HCT116 (cell line): ENCODE results near the gene UQCC2. TPM values are rescaled to one million over a fixed set of nuclear protein-coding genes. Genes with fewer than 3 reads are reported as not detected.

Source experiments
- ATAC-seq: fragments of 200-7000 bp; cut with Tn5 transposase; 2 replicates; pipeline ENCODE4 v1.9.1; 2020; ENCODE audit warnings: mild to moderate bottlenecking, moderate library complexity
- BruUV-seq: library from RNA; stranded (reverse); fragments of 400-500 nt; replicated peaks from 2 replicates; lab custom pipeline; 2021; lab: Mats Ljungman, UMichigan
- CTCF ChIA-PET: fragments of 300-600 bp; sonication (Branson Sonifier 250); formaldehyde crosslinking; loops from one replicate; lab custom pipeline; 2021; ENCODE audit warnings: antibody characterized with exemption; lab: Charles Lee
- POLR2A ChIA-PET: fragments of 300-600, 350-600 bp; sonication (Branson Sonifier 250); formaldehyde crosslinking; loops from one replicate; lab custom pipeline; 2021; ENCODE audit warnings: antibody characterized with exemption; lab: Charles Lee
- RAD21 ChIA-PET, 2 experiments: fragments of 300-600 bp; sonication (Branson Sonifier 250); formaldehyde crosslinking; loops; one replicate each; lab custom pipeline; 2023; ENCODE audit warnings: low total read pairs in 2 of 2; ENCODE audit not compliant: uncharacterized antibody in 2 of 2, unreplicated experiment in 2 of 2, low non-redundant PET in 1 of 2; lab: Charles Lee
- DNase-seq: peaks from one replicate; pipeline ENCODE4 v3.0.0-alpha.2; 2010; ENCODE audit warnings: low read depth, low spot score
- H2AFZ ChIP-seq: fragments of 200-600 bp; shearing (Covaris generic), sonication (generic); 2 replicates; pipeline ENCODE4 v1.6.1; 2017; ENCODE audit warnings: low read depth, mixed run types, mixed read lengths, antibody characterized with exemption, low read length; ENCODE audit not compliant: poor library complexity, severe bottlenecking
- H3K27ac ChIP-seq: 2 replicates; pipeline ENCODE4 v1.5.1; 2012; ENCODE audit warnings: low read depth, low read length
- H3K27me3 ChIP-seq: fragments of 200-600 bp; sonication (generic); 2 replicates; pipeline ENCODE4 v1.6.1; 2016; ENCODE audit warnings: mixed run types, low read length, mixed read lengths; ENCODE audit not compliant: insufficient read depth
- H3K36me3 ChIP-seq, 2 experiments: fragments of 200-500 bp in 1 of 2; fragments of 200-600 bp in 1 of 2; sonication (Bioruptor generic) in 1 of 2; sonication (generic) in 1 of 2; 2 replicates each; pipeline versions ENCODE4 v1.5.1 to v1.6.1; 2014 to 2016; ENCODE audit warnings: low read length in 2 of 2, inconsistent platforms in 1 of 2, mixed read lengths in 1 of 2, mixed run types in 1 of 2; ENCODE audit not compliant: insufficient read depth in 2 of 2, control insufficient read depth in 1 of 2
- H3K4me1 ChIP-seq, 2 experiments: fragments of 200-600 bp in 1 of 2; sonication (generic) in 1 of 2; 2 replicates each; pipeline versions ENCODE4 v1.5.1 to v1.6.1; 2012 to 2017; ENCODE audit warnings: low read length in 2 of 2, inconsistent platforms in 1 of 2, mild to moderate bottlenecking in 1 of 2, mixed read lengths in 1 of 2, mixed run types in 1 of 2, moderate library complexity in 1 of 2; ENCODE audit not compliant: insufficient read depth in 2 of 2, control insufficient read depth in 1 of 2
- H3K4me2 ChIP-seq: fragments of 200-600 bp; sonication (generic); 2 replicates; pipeline ENCODE4 v1.6.1; 2017; ENCODE audit warnings: mixed run types, low read length, mixed read lengths
- H3K4me3 ChIP-seq, 2 experiments: fragments of 200-600 bp in 1 of 2; sonication (generic) in 1 of 2; replicated peaks in 1 of 2; 2 replicates each; pipeline ENCODE4 v1.5.1; 2011 to 2016; ENCODE audit warnings: low read length in 2 of 2, control low read depth in 1 of 2, low read depth in 1 of 2, mild to moderate bottlenecking in 1 of 2, mixed read lengths in 1 of 2, mixed run types in 1 of 2
- H3K79me2 ChIP-seq: fragments of 200-600 bp; sonication (generic); 2 replicates; pipeline ENCODE4 v1.6.1; 2017; ENCODE audit warnings: mild to moderate bottlenecking, mixed run types, low read length, moderate library complexity, mixed read lengths; ENCODE audit not compliant: insufficient read depth
- H3K9ac ChIP-seq: fragments of 200-600 bp; sonication (generic); 2 replicates; pipeline ENCODE4 v1.6.1; 2016; ENCODE audit warnings: low read length, mixed read lengths
- H3K9me2 ChIP-seq: fragments of 200-600 bp; sonication (generic), shearing (Covaris generic); 2 replicates; pipeline ENCODE4 v1.6.1; 2017; ENCODE audit warnings: mixed run types, mild to moderate bottlenecking, moderate library complexity; ENCODE audit not compliant: insufficient read depth
- H3K9me3 ChIP-seq, 2 experiments: fragments of 200-500 bp in 1 of 2; fragments of 200-600 bp in 1 of 2; sonication (Bioruptor generic) in 1 of 2; sonication (generic) in 1 of 2; 2 replicates each; pipeline ENCODE4 v1.6.1; 2014 to 2017; ENCODE audit warnings: low read length in 2 of 2, mixed read lengths in 2 of 2, inconsistent platforms in 1 of 2, low read depth in 1 of 2, mild to moderate bottlenecking in 1 of 2, mixed run types in 1 of 2, moderate library complexity in 1 of 2; ENCODE audit not compliant: control insufficient read depth in 1 of 2, insufficient read depth in 1 of 2
- H4K20me1 ChIP-seq: fragments of 200-600 bp; sonication (generic), shearing (Covaris generic); 2 replicates; pipeline ENCODE4 v1.6.1; 2017; ENCODE audit warnings: mixed run types, mild to moderate bottlenecking, moderate library complexity; ENCODE audit not compliant: insufficient read depth
- CBX3 ChIP-seq: IDR thresholded peaks from 2 replicates; pipeline ENCODE4 v1.6.1; 2012; ENCODE audit warnings: low read depth
- CTCF ChIP-seq, 3 experiments: fragments of 200-600 bp in 1 of 3; sonication (generic) in 1 of 3; IDR thresholded peaks in 2 of 3; conservative IDR thresholded peaks in 1 of 3; 2 replicates each; pipeline ENCODE4 v1.5.1; 2012 to 2017; ENCODE audit warnings: low read depth in 2 of 3, low read length in 2 of 3, antibody characterized with exemption in 1 of 3, borderline replicate concordance in 1 of 3, control low read depth in 1 of 3, mild to moderate bottlenecking in 1 of 3, mixed read lengths in 1 of 3, mixed run types in 1 of 3, moderate library complexity in 1 of 3; ENCODE audit not compliant: insufficient read depth in 1 of 3
- EGR1 ChIP-seq: IDR thresholded peaks from 2 replicates; pipeline ENCODE4 v1.6.1; 2012; ENCODE audit warnings: low read depth
- EZH2 ChIP-seq: fragments of 200-600 bp; sonication (generic); IDR thresholded peaks from 2 replicates; pipeline ENCODE4 v1.6.1; 2017; ENCODE audit warnings: antibody characterized with exemption, mixed run types
- JUND ChIP-seq: IDR thresholded peaks from 2 replicates; pipeline ENCODE4 v1.6.1; 2012
- MAX ChIP-seq: IDR thresholded peaks from 2 replicates; pipeline ENCODE4 v1.6.1; 2012
- RAD21 ChIP-seq: IDR thresholded peaks from 2 replicates; pipeline ENCODE4 v1.6.1; 2012; ENCODE audit warnings: low read depth, mild to moderate bottlenecking
- ZFX ChIP-seq: fragments of 450-650 bp; IDR thresholded peaks from 2 replicates; pipeline ENCODE4 v1.6.1; 2017
- intact Hi-C: fragments of 100-400 bp; cut with micrococcal nuclease; formaldehyde crosslinking; loops from 2 replicates; pipeline ENCODE4 v1.10.0; 2022
- total RNA-seq: library from RNA; stranded (reverse); gene quantifications from one replicate; pipeline ENCODE4 v1.2.1, GENCODE V29; 2021; ENCODE audit not compliant: unreplicated experiment
- TF ChIP-seq, protein P1 (sequence below): IDR thresholded peaks from 2 replicates; pipeline ENCODE4 v1.6.1; 2011; ENCODE audit warnings: mild to moderate bottlenecking, low read length, moderate library complexity; ENCODE audit not compliant: insufficient replicate concordance; ENCODE audit errors: extremely low read depth
- TF ChIP-seq, protein P2 (sequence below): IDR thresholded peaks from 2 replicates; pipeline ENCODE4 v1.6.1; 2012; ENCODE audit warnings: low read depth

The UQCC2 gene
- total RNA-seq, 1 experiment from 2014 or later, result 95.1 TPM

GRCh38 chr6:33698494-33698893 is 13.0 kb downstream of the UQCC2 start:
- no TSS peak for BruUV-seq
- Histone ChIP-seq H3K4me1 (peaks cover 4 to 11% of the 10 kb centered on the region in 2 experiments; a peak in 3 of 4 replicates), H3K36me3 (peaks cover 31 to 73% of the 10 kb centered on the region in 2 experiments), H3K9ac (no peak overlapping the region), H3K27me3 (no peaks in the 10 kb centered on the region), H3K27ac (no peak overlapping the region), H2AFZ (no peak overlapping the region), H3K4me2 (no peak overlapping the region), H3K9me2 (no peaks in the 10 kb centered on the region), H3K9me3 (no peaks in the 10 kb centered on the region), H3K79me2 (peaks cover 9% of the 10 kb centered on the region; the same call in 1 of the 2 replicates), H4K20me1 (no peaks in the 10 kb centered on the region), H3K4me3 (no peak overlapping the region)
- RAD21 ChIA-PET, result no interaction called here
- CTCF ChIA-PET, result interaction anchor here (0.9 kb wide), 1 partner anchor 109 kb away, joined by 3 read pairs; no protein-coding TSS in a partner anchor
- no peak for DNase-seq
- intact Hi-C loops, result no loop called here
- TF ChIP-seq CBX3 (no peak), CTCF (IDR thresholded peaks at IDR 0.05 in 2 of 3, conservative IDR thresholded peaks at IDR 0.05 in 1 of 3; ENCODE audit: borderline replicate concordance in 1 of 3, insufficient read depth in 1 of 3, low read depth in 2 of 3, low read length in 2 of 3) (no peak), MAX (no peak), JUND (no peak), RAD21 (no peak), ZFX (no peak), EZH2 (no peak), EGR1 (no peak)
- TF ChIP-seq, protein P1, sequence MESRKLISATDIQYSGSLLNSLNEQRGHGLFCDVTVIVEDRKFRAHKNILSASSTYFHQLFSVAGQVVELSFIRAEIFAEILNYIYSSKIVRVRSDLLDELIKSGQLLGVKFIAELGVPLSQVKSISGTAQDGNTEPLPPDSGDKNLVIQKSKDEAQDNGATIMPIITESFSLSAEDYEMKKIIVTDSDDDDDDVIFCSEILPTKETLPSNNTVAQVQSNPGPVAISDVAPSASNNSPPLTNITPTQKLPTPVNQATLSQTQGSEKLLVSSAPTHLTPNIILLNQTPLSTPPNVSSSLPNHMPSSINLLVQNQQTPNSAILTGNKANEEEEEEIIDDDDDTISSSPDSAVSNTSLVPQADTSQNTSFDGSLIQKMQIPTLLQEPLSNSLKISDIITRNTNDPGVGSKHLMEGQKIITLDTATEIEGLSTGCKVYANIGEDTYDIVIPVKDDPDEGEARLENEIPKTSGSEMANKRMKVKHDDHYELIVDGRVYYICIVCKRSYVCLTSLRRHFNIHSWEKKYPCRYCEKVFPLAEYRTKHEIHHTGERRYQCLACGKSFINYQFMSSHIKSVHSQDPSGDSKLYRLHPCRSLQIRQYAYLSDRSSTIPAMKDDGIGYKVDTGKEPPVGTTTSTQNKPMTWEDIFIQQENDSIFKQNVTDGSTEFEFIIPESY, result no peak
- TF ChIP-seq, protein P2, sequence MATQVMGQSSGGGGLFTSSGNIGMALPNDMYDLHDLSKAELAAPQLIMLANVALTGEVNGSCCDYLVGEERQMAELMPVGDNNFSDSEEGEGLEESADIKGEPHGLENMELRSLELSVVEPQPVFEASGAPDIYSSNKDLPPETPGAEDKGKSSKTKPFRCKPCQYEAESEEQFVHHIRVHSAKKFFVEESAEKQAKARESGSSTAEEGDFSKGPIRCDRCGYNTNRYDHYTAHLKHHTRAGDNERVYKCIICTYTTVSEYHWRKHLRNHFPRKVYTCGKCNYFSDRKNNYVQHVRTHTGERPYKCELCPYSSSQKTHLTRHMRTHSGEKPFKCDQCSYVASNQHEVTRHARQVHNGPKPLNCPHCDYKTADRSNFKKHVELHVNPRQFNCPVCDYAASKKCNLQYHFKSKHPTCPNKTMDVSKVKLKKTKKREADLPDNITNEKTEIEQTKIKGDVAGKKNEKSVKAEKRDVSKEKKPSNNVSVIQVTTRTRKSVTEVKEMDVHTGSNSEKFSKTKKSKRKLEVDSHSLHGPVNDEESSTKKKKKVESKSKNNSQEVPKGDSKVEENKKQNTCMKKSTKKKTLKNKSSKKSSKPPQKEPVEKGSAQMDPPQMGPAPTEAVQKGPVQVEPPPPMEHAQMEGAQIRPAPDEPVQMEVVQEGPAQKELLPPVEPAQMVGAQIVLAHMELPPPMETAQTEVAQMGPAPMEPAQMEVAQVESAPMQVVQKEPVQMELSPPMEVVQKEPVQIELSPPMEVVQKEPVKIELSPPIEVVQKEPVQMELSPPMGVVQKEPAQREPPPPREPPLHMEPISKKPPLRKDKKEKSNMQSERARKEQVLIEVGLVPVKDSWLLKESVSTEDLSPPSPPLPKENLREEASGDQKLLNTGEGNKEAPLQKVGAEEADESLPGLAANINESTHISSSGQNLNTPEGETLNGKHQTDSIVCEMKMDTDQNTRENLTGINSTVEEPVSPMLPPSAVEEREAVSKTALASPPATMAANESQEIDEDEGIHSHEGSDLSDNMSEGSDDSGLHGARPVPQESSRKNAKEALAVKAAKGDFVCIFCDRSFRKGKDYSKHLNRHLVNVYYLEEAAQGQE, result no peak
- ATAC-seq, result no peak
- POLR2A ChIA-PET, result no interaction called here
